H1 (cell line): Measurements from ENCODE around the gene ZNF592. TPM values are rescaled to one million over a fixed set of nuclear protein-coding genes. Genes with fewer than 3 reads are reported as not detected.
A peak's percentile ranks its signal among the peaks of the same experiment; 100 is the strongest.

Experiments
- CTCF ChIA-PET: fragments of 300-600 bp; sonication (Branson Sonifier 250); formaldehyde crosslinking; loops from one replicate; lab custom pipeline; 2021; ENCODE audit not compliant: partially characterized antibody; lab: Charles Lee
- POLR2A ChIA-PET: fragments of 300-600 bp; sonication (Branson Sonifier 250); formaldehyde crosslinking; loops from one replicate; lab custom pipeline; 2021; ENCODE audit warnings: inconsistent platforms; ENCODE audit not compliant: partially characterized antibody; lab: Charles Lee
- DNase-seq, 2 experiments: peaks; one replicate each; pipeline versions ENCODE4 v3.0.0 to v3.0.0-alpha.2; 2010 to 2022; ENCODE audit warnings: low spot score in 2 of 2, low read depth in 1 of 2, mixed read lengths in 1 of 2
- FAIRE-seq: peaks from 2 replicates; lab custom pipeline; 2011; peaks lifted over from hg19 to GRCh38; lab: Jason Lieb, UNC
- H2AFZ ChIP-seq: 2 replicates; pipeline ENCODE4 v1.8.1; 2012; ENCODE audit warnings: low read length, inconsistent platforms
- H2AK5ac ChIP-seq: 2 replicates; pipeline ENCODE4 v1.6.1; 2013; ENCODE audit warnings: low read depth, low read length
- H2BK120ac ChIP-seq: replicated peaks from 2 replicates; pipeline ENCODE3; 2013; ENCODE audit warnings: low read depth, low read length, inconsistent platforms
- H2BK12ac ChIP-seq: 2 replicates; pipeline ENCODE4 v1.6.1; 2013; ENCODE audit warnings: low read depth, low read length
- H2BK15ac ChIP-seq: 2 replicates; pipeline ENCODE4 v1.6.1; 2013; ENCODE audit warnings: low read length
- H2BK20ac ChIP-seq: 2 replicates; pipeline ENCODE4 v1.6.1; 2013; ENCODE audit warnings: low read length
- H2BK5ac ChIP-seq: 2 replicates; pipeline ENCODE4 v1.6.1; 2013; ENCODE audit warnings: low read depth, low read length
- H3K14ac ChIP-seq: 2 replicates; pipeline ENCODE4 v1.6.1; 2013; ENCODE audit warnings: inconsistent platforms; ENCODE audit not compliant: insufficient read length
- H3K18ac ChIP-seq: 2 replicates; pipeline ENCODE4 v1.6.1; 2013; ENCODE audit warnings: low read length; ENCODE audit errors: extremely low read depth
- H3K23ac ChIP-seq: 2 replicates; pipeline ENCODE4 v1.6.1; 2013; ENCODE audit warnings: inconsistent platforms; ENCODE audit not compliant: insufficient read length
- H3K23me2 ChIP-seq: 2 replicates; pipeline ENCODE4 v1.6.1; 2013; ENCODE audit warnings: low read depth, low read length
- H3K27ac ChIP-seq: 2 replicates; pipeline ENCODE4 v1.6.1; 2011; ENCODE audit warnings: low read depth, low read length, inconsistent platforms
- H3K27me3 ChIP-seq, 4 experiments: replicated peaks in 1 of 4; 1 replicate in 1 of 4; 2 replicates in 3 of 4; pipeline versions ENCODE4 v1.6.1 to v1.8.1; 2011 to 2013; ENCODE audit warnings: low read length in 3 of 4, mild to moderate bottlenecking in 3 of 4, inconsistent platforms in 2 of 4, mixed read lengths in 2 of 4, moderate library complexity in 1 of 4; ENCODE audit not compliant: control insufficient read depth in 3 of 4, insufficient read depth in 3 of 4; ENCODE audit errors: extremely low read depth in 1 of 4
- H3K36me3 ChIP-seq, 4 experiments: 2 replicates each; pipeline versions ENCODE4 v1.6.1 to v1.8.1; 2011 to 2013; ENCODE audit warnings: mild to moderate bottlenecking in 4 of 4, low read length in 3 of 4, moderate library complexity in 2 of 4, control low read depth in 1 of 4, inconsistent platforms in 1 of 4; ENCODE audit not compliant: insufficient read depth in 4 of 4, control insufficient read depth in 2 of 4
- H3K4ac ChIP-seq: replicated peaks from 2 replicates; pipeline ENCODE3; 2013; ENCODE audit warnings: low read length, low read depth, mixed read lengths, inconsistent platforms; ENCODE audit not compliant: insufficient read length
- H3K4me1 ChIP-seq, 4 experiments: replicated peaks in 1 of 4; 1 replicate in 1 of 4; 2 replicates in 3 of 4; pipeline versions ENCODE4 v1.6.1 to v1.8.1; 2011 to 2013; ENCODE audit warnings: low read length in 3 of 4, inconsistent platforms in 2 of 4, mixed read lengths in 1 of 4; ENCODE audit not compliant: insufficient read depth in 4 of 4, control insufficient read depth in 3 of 4
- H3K4me2 ChIP-seq, 2 experiments: 2 replicates each; pipeline versions ENCODE4 v1.6.1 to v1.8.1; 2011 to 2013; ENCODE audit warnings: low read depth in 2 of 2, low read length in 2 of 2, control low read depth in 1 of 2, inconsistent platforms in 1 of 2, mild to moderate bottlenecking in 1 of 2; ENCODE audit not compliant: insufficient read depth in 1 of 2
- H3K4me3 ChIP-seq, 4 experiments: fragments of 200-600, 300-600 bp in 1 of 4; sonication (generic), shearing (Covaris generic), sonication (Bioruptor Twin) in 1 of 4; 2 replicates each; pipeline versions ENCODE4 v1.5.1 to v1.8.1; 2011 to 2016; ENCODE audit warnings: low read length in 4 of 4, low read depth in 3 of 4, control low read depth in 2 of 4, inconsistent platforms in 2 of 4, mild to moderate bottlenecking in 2 of 4, mixed read lengths in 1 of 4, moderate library complexity in 1 of 4; ENCODE audit not compliant: insufficient read depth in 2 of 4; ENCODE audit errors: extremely low read depth in 1 of 4
- H3K56ac ChIP-seq: replicated peaks from 2 replicates; pipeline ENCODE3; 2013; ENCODE audit warnings: low read depth, mild to moderate bottlenecking, mixed read lengths, low read length, inconsistent platforms; ENCODE audit not compliant: insufficient read length
- H3K79me1 ChIP-seq: 2 replicates; pipeline ENCODE4 v1.6.1; 2013; ENCODE audit warnings: low read depth, low read length, control low read depth
- H3K79me2 ChIP-seq, 2 experiments: 2 replicates each; pipeline versions ENCODE4 v1.6.1 to v1.8.1; 2012 to 2013; ENCODE audit warnings: low read length in 2 of 2, mild to moderate bottlenecking in 2 of 2, inconsistent platforms in 1 of 2; ENCODE audit not compliant: insufficient read depth in 2 of 2, control insufficient read depth in 1 of 2
- H3K9ac ChIP-seq, 4 experiments: replicated peaks in 1 of 4; 1 replicate in 1 of 4; 2 replicates in 3 of 4; pipeline versions ENCODE4 v1.6.1 to v1.8.1; 2011 to 2013; ENCODE audit warnings: low read depth in 3 of 4, low read length in 3 of 4, control low read depth in 2 of 4, mild to moderate bottlenecking in 2 of 4, moderate library complexity in 2 of 4, inconsistent platforms in 1 of 4; ENCODE audit errors: extremely low read depth in 1 of 4
- H3K9me3 ChIP-seq, 2 experiments: 2 replicates each; pipeline versions ENCODE4 v1.6.1 to v1.8.1; 2012 to 2013; ENCODE audit warnings: mild to moderate bottlenecking in 2 of 2, moderate library complexity in 2 of 2, control low read depth in 1 of 2, inconsistent platforms in 1 of 2, low read depth in 1 of 2, low read length in 1 of 2, mixed read lengths in 1 of 2; ENCODE audit not compliant: insufficient read depth in 2 of 2
- H4K20me1 ChIP-seq, 2 experiments: replicated peaks in 1 of 2; 2 replicates each; pipeline versions ENCODE3 to v1.8.1; 2011 to 2013; ENCODE audit warnings: inconsistent platforms in 2 of 2, low read length in 2 of 2, mild to moderate bottlenecking in 1 of 2; ENCODE audit not compliant: insufficient read depth in 2 of 2, control insufficient read depth in 1 of 2
- H4K5ac ChIP-seq: 2 replicates; pipeline ENCODE4 v1.6.1; 2013; ENCODE audit warnings: low read length, low read depth, mixed read lengths, inconsistent platforms; ENCODE audit not compliant: insufficient read length
- H4K8ac ChIP-seq: 2 replicates; pipeline ENCODE4 v1.8.0; 2013; ENCODE audit warnings: mild to moderate bottlenecking, moderate library complexity, low read length, inconsistent platforms; ENCODE audit not compliant: insufficient read depth; ENCODE audit errors: extremely low read depth
- H4K91ac ChIP-seq: replicated peaks from 2 replicates; pipeline ENCODE3; 2013; ENCODE audit warnings: low read length, mixed read lengths, inconsistent platforms; ENCODE audit not compliant: insufficient read length
- RAD21 ChIP-seq, 2 experiments: IDR thresholded peaks in 1 of 2; conservative IDR thresholded peaks in 1 of 2; 2 replicates each; pipeline ENCODE4 v1.6.1; 2011; ENCODE audit warnings: low read depth in 2 of 2, low read length in 2 of 2, improper control_type of control experiment in 1 of 2, inconsistent platforms in 1 of 2, mild to moderate bottlenecking in 1 of 2, moderate library complexity in 1 of 2
- SUZ12 ChIP-seq: fragments of 200-600 bp; sonication (generic); IDR thresholded peaks from 2 replicates; pipeline ENCODE4 v1.6.1; 2012; ENCODE audit warnings: mild to moderate bottlenecking, inconsistent platforms, low read length, moderate library complexity, mixed read lengths
- WGBS, 2 experiments: shearing (Covaris generic) in 1 of 2; methylation state at CpG; one replicate each; pipeline versions ENCODE4 v1.1.6 to v1.1.7; 2013 to 2015; ENCODE audit warnings: low lambda C conversion rate in 2 of 2, mixed read lengths in 2 of 2, inconsistent platforms in 1 of 2, low coverage in 1 of 2, missing lambda C conversion rate in 1 of 2; ENCODE audit not compliant: insufficient replicate concordance in 2 of 2, insufficient coverage in 1 of 2, insufficient read length in 1 of 2; ENCODE audit errors: extremely low coverage in 1 of 2, missing lambda C conversion rate in 1 of 2; 5-methylcytosine and 5-hydroxymethylcytosine counted together
- polyA plus RNA-seq, 7 experiments: library from polyadenylated mRNA; depleted of rRNA in 3 of 7; stranded (reverse) in 5 of 7; unstranded in 2 of 7; fragments of >200 nt in 5 of 7; fragments of 200-250 nt in 2 of 7; gene quantifications; 1 replicate in 5 of 7; 2 replicates in 1 of 7; 4 replicates in 1 of 7; pipeline versions ENCODE4 v1.2.1 to v1.2.3, GENCODE V29; 2011 to 2013; ENCODE audit warnings: missing spikeins in 2 of 7, mixed read lengths in 2 of 7
- total RNA-seq: library from RNA; stranded (reverse); fragmentation: NEBNext Ultra II Directional; extraction: Animal tissue kit (Norgen Biotek cat#: 25700); gene quantifications from 2 replicates; pipeline ENCODE4 v1.2.1, GENCODE V29; 2021
- TF ChIP-seq, protein P1 (sequence below), 3 experiments: IDR thresholded peaks; 1 replicate in 2 of 3; 2 replicates in 1 of 3; pipeline versions ENCODE4 v1.5.1 to v1.6.1; 2011; ENCODE audit warnings: low read length in 3 of 3, mild to moderate bottlenecking in 3 of 3, inconsistent platforms in 2 of 3, low read depth in 1 of 3, moderate library complexity in 1 of 3; ENCODE audit not compliant: insufficient read depth in 1 of 3; ENCODE audit errors: control extremely low read depth in 1 of 3

ZNF592 gene
- total and polyA plus RNA-seq, 2 of the 8 experiments (the other 6 are each of a cell fraction or from before 2014, with no cell fraction given) = 14.2 to 33.0 TPM

GRCh38 chr15:84821501-84822021, 73.2 kb downstream of the ZNF592 start:
- FAIRE-seq (no peak), DNase-seq (no peak)
- Histone ChIP-seq H3K56ac (no peak overlapping the region), H3K4me1 (peaks cover 9 to 29% (median 20%) of the 10 kb centered on the region in 4 experiments), H3K9me3 (no peaks in the 10 kb centered on the region), H3K36me3 (no peaks in the 10 kb centered on the region), H2BK15ac (no peak overlapping the region), H3K18ac (no peak overlapping the region), H2BK5ac (no peak overlapping the region), H4K20me1 (no peaks in the 10 kb centered on the region), H3K79me1 (0 out of 2 replicates have a peak, but pooled peaks cover 4% of the 10 kb centered on the region), H4K5ac (no peak overlapping the region), H2BK120ac (no peak overlapping the region), H3K27me3 (peaks cover 0 to 2% (median 0%) of the 10 kb centered on the region in 4 experiments; a peak in 2 of 7 replicates), H3K4me2 (no peak overlapping the region), H3K23me2 (peaks cover 2% of the 10 kb centered on the region; the same call in 1 of the 2 replicates), H2AK5ac (no peak overlapping the region), H3K4me3 (no peak overlapping the region), H3K14ac (no peak overlapping the region), H4K8ac (no peak overlapping the region), H2BK20ac (no peak overlapping the region), H3K79me2 (no peaks in the 10 kb centered on the region), H4K91ac (no peak overlapping the region), H3K23ac (no peak overlapping the region), H2BK12ac (no peak overlapping the region), H3K9ac (no peak overlapping the region), H3K4ac (no peak overlapping the region), H2AFZ (no peak overlapping the region), H3K27ac (no peak overlapping the region)
- 86% methylated on average over 8 of the region's 8 CpGs; no CpG with 5 or more reads in 1 of the 2 experiments for WGBS, 2 experiments
- ChIA-PET CTCF (interaction anchor here (0.6 to 4.7 kb wide), 17 partner anchors 8 to 250 kb away, joined by 3 to 22 read pairs (median 7); no protein-coding TSS in a partner anchor), POLR2A (interaction anchor here (0.8 to 2.0 kb wide), 6 partner anchors 11 to 105 kb away, joined by 3 to 11 read pairs (median 4); partner anchors contain the start of gene SEC11A)
- no peak for TF ChIP-seq SUZ12
- peak in 1 of 2 experiments; percentile 17; a peak in 1 of 4 replicates for TF ChIP-seq RAD21 (IDR thresholded peaks at IDR 0.05 in 1 of 2, conservative IDR thresholded peaks at IDR 0.05 in 1 of 2; ENCODE audit: low read depth in 2 of 2, low read length in 2 of 2)
- TF ChIP-seq, protein P1, sequence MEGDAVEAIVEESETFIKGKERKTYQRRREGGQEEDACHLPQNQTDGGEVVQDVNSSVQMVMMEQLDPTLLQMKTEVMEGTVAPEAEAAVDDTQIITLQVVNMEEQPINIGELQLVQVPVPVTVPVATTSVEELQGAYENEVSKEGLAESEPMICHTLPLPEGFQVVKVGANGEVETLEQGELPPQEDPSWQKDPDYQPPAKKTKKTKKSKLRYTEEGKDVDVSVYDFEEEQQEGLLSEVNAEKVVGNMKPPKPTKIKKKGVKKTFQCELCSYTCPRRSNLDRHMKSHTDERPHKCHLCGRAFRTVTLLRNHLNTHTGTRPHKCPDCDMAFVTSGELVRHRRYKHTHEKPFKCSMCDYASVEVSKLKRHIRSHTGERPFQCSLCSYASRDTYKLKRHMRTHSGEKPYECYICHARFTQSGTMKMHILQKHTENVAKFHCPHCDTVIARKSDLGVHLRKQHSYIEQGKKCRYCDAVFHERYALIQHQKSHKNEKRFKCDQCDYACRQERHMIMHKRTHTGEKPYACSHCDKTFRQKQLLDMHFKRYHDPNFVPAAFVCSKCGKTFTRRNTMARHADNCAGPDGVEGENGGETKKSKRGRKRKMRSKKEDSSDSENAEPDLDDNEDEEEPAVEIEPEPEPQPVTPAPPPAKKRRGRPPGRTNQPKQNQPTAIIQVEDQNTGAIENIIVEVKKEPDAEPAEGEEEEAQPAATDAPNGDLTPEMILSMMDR (IDR thresholded peaks at IDR 0.05; ENCODE audit: control extremely low read depth in 1 of 3, insufficient read depth in 1 of 3, low read depth in 1 of 3, low read length in 3 of 3) = peak in 1 of 3 experiments; percentile 4; a peak in 1 of 4 replicates
